Keratinocyte (primary cell): ENCODE measurements around the gene SCEL. TPM values are rescaled to one million over a fixed set of nuclear protein-coding genes. Genes with fewer than 3 reads are reported as not detected.

Experiments
- DNase-seq: peaks from one replicate; pipeline ENCODE4 v3.0.0-alpha.2; 2011; ENCODE audit warnings: low read depth, missing footprints, low spot score
- FAIRE-seq: peaks from 2 replicates; lab custom pipeline; 2011; peaks lifted over from hg19 to GRCh38; lab: Jason Lieb, UNC
- H2AFZ ChIP-seq: 2 replicates; pipeline ENCODE4 v1.6.0; 2012; ENCODE audit warnings: low read length, control low read depth, inconsistent platforms; ENCODE audit not compliant: control insufficient read depth
- H3K27ac ChIP-seq: 2 replicates; pipeline ENCODE4 v1.5.1; 2011; ENCODE audit warnings: low read length; ENCODE audit not compliant: control insufficient read depth, insufficient read depth
- H3K27me3 ChIP-seq: 3 replicates; pipeline ENCODE4 v1.6.0; 2011; ENCODE audit warnings: low read length; ENCODE audit not compliant: control insufficient read depth, insufficient read depth; ENCODE audit errors: extremely low read depth
- H3K36me3 ChIP-seq, 2 experiments: 2 replicates in 1 of 2; 3 replicates in 1 of 2; pipeline ENCODE4 v1.5.1; 2011; ENCODE audit warnings: low read length in 2 of 2, mild to moderate bottlenecking in 1 of 2; ENCODE audit not compliant: control insufficient read depth in 2 of 2, insufficient read depth in 2 of 2; ENCODE audit errors: extremely low read depth in 1 of 2
- H3K4me1 ChIP-seq: 3 replicates; pipeline ENCODE4 v1.5.1; 2011; ENCODE audit warnings: low read length; ENCODE audit not compliant: control insufficient read depth, insufficient read depth; ENCODE audit errors: extremely low read depth
- H3K4me2 ChIP-seq: 3 replicates; pipeline ENCODE4 v1.6.0; 2011; ENCODE audit warnings: low read depth, low read length; ENCODE audit not compliant: control insufficient read depth, insufficient read depth; ENCODE audit errors: extremely low read depth
- H3K4me3 ChIP-seq, 3 experiments: fragments of 200-600 bp in 1 of 3; sonication (generic) in 1 of 3; 2 replicates in 2 of 3; 3 replicates in 1 of 3; pipeline ENCODE4 v1.5.1; 2011 to 2016; ENCODE audit warnings: low read length in 3 of 3, mild to moderate bottlenecking in 3 of 3, control low read depth in 2 of 3, inconsistent platforms in 1 of 3, low read depth in 1 of 3, mixed read lengths in 1 of 3, mixed run types in 1 of 3, moderate library complexity in 1 of 3; ENCODE audit not compliant: control insufficient read depth in 2 of 3, insufficient read depth in 2 of 3; ENCODE audit errors: extremely low read depth in 1 of 3
- H3K79me2 ChIP-seq: 2 replicates; pipeline ENCODE4 v1.6.0; 2012; ENCODE audit warnings: low read length; ENCODE audit not compliant: control insufficient read depth, insufficient read depth
- H3K9ac ChIP-seq: 3 replicates; pipeline ENCODE4 v1.6.0; 2011; ENCODE audit warnings: low read length; ENCODE audit not compliant: control insufficient read depth, insufficient read depth; ENCODE audit errors: extremely low read depth
- H3K9me1 ChIP-seq: 3 replicates; pipeline ENCODE4 v1.6.0; 2011; ENCODE audit warnings: low read length; ENCODE audit not compliant: control insufficient read depth, insufficient read depth; ENCODE audit errors: extremely low read depth
- H3K9me3 ChIP-seq: 2 replicates; pipeline ENCODE4 v1.5.1; 2012; ENCODE audit warnings: low read depth, low read length; ENCODE audit not compliant: control insufficient read depth
- H4K20me1 ChIP-seq: 3 replicates; pipeline ENCODE4 v1.6.0; 2011; ENCODE audit warnings: low read length; ENCODE audit not compliant: control insufficient read depth, insufficient read depth; ENCODE audit errors: extremely low read depth
- EZH2 ChIP-seq: IDR thresholded peaks from one replicate; pipeline ENCODE4 v1.6.1; 2012; ENCODE audit warnings: inconsistent platforms, mild to moderate bottlenecking, low read length, moderate library complexity
- dilution Hi-C: fragments of 300-500 bp; cut with MboI; formaldehyde crosslinking; loops from one replicate; pipeline ENCODE4 v1.7.0; 2020; ENCODE audit warnings: low sequenced_read_pairs; ENCODE audit not compliant: extremely low pct_ligation_motif_present
- polyA plus RNA-seq, 5 experiments: library from polyadenylated mRNA; depleted of rRNA in 3 of 5; stranded (reverse) in 3 of 5; stranded (forward) in 1 of 5; unstranded in 1 of 5; fragments of >200 nt; gene quantifications; 1 replicate in 1 of 5; 2 replicates in 3 of 5; 3 replicates in 1 of 5; pipeline versions ENCODE4 v1.2.1 to v1.2.3, GENCODE V29; 2011 to 2012; ENCODE audit warnings: missing spikeins in 2 of 5, low read depth in 1 of 5, low replicate concordance in 1 of 5
- TF ChIP-seq, protein P1 (sequence below), 3 experiments: IDR thresholded peaks in 1 of 3; conservative IDR thresholded peaks in 1 of 3; optimal IDR thresholded peaks in 1 of 3; 2 replicates in 2 of 3; 3 replicates in 1 of 3; pipeline versions ENCODE3 to v1.5.1; 2011; ENCODE audit warnings: low read length in 3 of 3, mild to moderate bottlenecking in 3 of 3, moderate library complexity in 2 of 3, control low read depth in 1 of 3, inconsistent platforms in 1 of 3; ENCODE audit not compliant: insufficient read depth in 2 of 3; ENCODE audit errors: extremely low read depth in 1 of 3

The SCEL gene
- polyA plus RNA-seq, 1 donor (not counting 4 experiments of a cell fraction or from before 2014, with no cell fraction given) = 30.5 TPM

- Histone ChIP-seq H2AFZ (peak overlapping the region; percentile 60), H3K4me1 (peaks cover 10% of the 10 kb centered on the region), H3K4me3 (no peak overlapping the region), H3K4me2 (peak overlapping the region; percentile 59), H3K27ac (peak overlapping the region; percentile 24), H4K20me1 (no peaks in the 10 kb centered on the region), H3K9me1 (no peaks in the 10 kb centered on the region), H3K79me2 (no peaks in the 10 kb centered on the region), H3K9me3 (no peaks in the 10 kb centered on the region), H3K9ac (no peak overlapping the region), H3K36me3 (peaks cover 0 to 7% of the 10 kb centered on the region in 2 experiments), H3K27me3 (no peaks in the 10 kb centered on the region)
- dilution Hi-C loops = no loop called here
- DNase-seq (no peak), FAIRE-seq (no peak)
- TF ChIP-seq EZH2 = no peak
- TF ChIP-seq, protein P1, sequence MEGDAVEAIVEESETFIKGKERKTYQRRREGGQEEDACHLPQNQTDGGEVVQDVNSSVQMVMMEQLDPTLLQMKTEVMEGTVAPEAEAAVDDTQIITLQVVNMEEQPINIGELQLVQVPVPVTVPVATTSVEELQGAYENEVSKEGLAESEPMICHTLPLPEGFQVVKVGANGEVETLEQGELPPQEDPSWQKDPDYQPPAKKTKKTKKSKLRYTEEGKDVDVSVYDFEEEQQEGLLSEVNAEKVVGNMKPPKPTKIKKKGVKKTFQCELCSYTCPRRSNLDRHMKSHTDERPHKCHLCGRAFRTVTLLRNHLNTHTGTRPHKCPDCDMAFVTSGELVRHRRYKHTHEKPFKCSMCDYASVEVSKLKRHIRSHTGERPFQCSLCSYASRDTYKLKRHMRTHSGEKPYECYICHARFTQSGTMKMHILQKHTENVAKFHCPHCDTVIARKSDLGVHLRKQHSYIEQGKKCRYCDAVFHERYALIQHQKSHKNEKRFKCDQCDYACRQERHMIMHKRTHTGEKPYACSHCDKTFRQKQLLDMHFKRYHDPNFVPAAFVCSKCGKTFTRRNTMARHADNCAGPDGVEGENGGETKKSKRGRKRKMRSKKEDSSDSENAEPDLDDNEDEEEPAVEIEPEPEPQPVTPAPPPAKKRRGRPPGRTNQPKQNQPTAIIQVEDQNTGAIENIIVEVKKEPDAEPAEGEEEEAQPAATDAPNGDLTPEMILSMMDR (optimal IDR thresholded peaks at IDR 0.05 in 1 of 3, IDR thresholded peaks at IDR 0.05 in 1 of 3, conservative IDR thresholded peaks at IDR 0.05 in 1 of 3; ENCODE audit: extremely low read depth in 1 of 3, insufficient read depth in 2 of 3, low read length in 3 of 3) = no peak
These were observed 48.1 kb downstream of the SCEL start for GRCh38 chr13:77583581-77583980.

DNA sequence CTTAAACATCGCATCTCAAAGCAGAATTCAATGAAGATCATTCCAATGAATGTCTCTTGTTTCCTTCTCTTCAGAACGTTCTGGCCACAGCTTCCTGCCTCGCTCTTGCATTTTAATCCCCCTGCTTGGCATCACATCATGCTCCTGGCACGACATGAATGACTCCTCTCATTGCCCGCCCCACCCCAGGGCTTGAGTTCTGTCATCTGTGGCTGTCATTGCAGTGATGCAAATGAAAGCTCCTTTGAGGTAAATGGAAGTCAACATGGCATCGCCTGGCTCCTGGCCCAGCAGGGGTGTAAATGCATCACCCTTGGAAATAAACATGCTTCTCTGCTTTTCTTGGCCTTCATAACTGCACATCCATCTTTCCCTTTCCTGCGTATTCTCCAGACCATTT lies 48.6 kb downstream of the SCEL start:
- Histone ChIP-seq H3K79me2 (no peaks in the 10 kb centered on the region), H3K4me3 (no peak overlapping the region), H3K4me1 (peaks cover 10% of the 10 kb centered on the region), H3K4me2 (peak overlapping the region; percentile 59), H3K9me3 (no peaks in the 10 kb centered on the region), H3K27me3 (no peaks in the 10 kb centered on the region), H3K9me1 (no peaks in the 10 kb centered on the region), H2AFZ (peak overlapping the region; percentile 60), H4K20me1 (no peaks in the 10 kb centered on the region), H3K9ac (no peak overlapping the region), H3K36me3 (peaks cover 0 to 6% of the 10 kb centered on the region in 2 experiments), H3K27ac (peak overlapping the region; percentile 24)
- FAIRE-seq (peak; percentile 71), DNase-seq (no peak)
- TF ChIP-seq, protein P1 (optimal IDR thresholded peaks at IDR 0.05 in 1 of 3, IDR thresholded peaks at IDR 0.05 in 1 of 3, conservative IDR thresholded peaks at IDR 0.05 in 1 of 3; ENCODE audit: extremely low read depth in 1 of 3, insufficient read depth in 2 of 3, low read length in 3 of 3) = no peak
- TF ChIP-seq EZH2 = no peak
- dilution Hi-C loops = no loop called here
